ENCODE measurements around the gene RNF115. TPM values are rescaled to one million over a fixed set of nuclear protein-coding genes. Genes with fewer than 3 reads are reported as not detected.

The RNF115 gene
- polyA plus RNA-seq, 2 of the 4 experiments (the other 2 are of a cell fraction), result 8.5 to 18.8 TPM

DNA sequence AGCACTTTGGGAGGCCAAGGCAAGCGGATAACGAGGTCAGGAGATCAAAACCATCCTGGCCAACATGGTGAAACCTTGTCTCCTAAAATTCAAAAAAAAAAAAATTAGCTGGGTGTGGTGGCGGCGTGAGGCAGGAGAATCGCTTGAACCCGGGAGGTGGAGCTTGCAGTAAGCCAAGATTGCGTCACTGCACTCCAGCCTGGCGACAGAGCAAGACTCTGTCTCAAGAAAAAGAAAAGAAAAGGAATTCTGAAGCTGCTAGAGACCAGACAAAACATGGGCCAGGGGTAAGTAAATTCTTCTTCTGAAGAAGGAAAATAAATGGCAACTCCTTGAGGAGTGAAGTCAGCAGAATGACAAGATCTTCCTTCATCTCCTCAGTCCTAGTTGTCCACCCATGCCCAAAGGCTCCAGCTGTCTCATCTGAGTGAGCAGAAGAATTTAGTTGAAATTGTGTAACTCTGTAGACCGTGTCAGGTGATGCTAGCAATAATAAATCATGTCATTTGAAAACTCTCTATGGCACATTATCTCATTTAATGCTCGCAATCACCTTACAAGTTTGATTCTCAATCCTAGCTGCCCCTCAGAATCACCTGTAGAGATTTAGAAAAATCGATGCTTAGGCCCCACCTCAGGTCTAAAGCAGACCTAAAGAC is 131.0 kb downstream of the RNF115 start:
- no peak overlapping the region for H3K4me2 ChIP-seq

DNA sequence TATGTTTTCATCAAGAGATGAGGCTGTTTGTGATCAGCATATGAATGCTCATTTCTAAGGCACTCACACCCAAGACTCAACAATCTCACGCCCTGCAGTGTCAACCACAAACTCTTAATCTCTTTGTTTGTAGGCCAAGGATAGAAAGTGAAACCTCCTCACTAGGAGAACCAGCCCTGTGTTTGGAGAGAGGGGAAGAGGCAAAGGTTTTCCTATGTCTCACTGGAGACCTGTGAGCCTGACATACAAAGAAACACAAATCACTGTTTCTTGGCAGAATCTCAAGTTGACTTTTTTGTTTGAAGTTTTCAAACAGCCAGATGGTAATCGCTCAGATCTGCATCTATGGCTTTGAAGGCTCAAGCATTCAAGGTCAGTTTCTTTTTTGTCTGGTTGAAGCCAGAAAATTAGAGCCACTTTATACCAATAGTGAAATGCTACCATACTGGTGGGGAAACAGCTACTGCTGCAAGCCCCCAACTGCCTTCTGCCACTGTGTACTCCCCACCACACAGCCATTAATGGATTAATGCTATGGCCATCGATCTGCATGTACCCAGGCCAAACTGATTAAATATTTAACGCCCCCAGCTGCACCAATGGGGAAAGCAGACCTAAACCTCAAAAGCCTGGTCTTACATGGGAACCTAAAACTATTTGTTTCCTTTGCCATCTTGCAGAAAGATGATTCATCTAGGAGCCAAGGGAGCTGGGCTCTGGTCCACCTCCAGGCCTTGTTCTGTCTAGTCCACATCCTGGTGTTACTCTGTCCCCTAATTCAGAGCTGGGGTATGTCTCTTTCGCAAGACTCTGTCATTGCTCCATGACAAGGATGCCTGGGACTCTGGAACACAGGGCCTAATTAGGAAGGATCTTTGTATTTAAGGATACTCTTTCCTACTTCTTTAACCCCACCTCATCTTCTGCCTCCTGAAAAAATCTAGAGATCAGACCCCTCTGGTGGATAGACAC is 133.0 kb downstream of the RNF115 start:
- Histone ChIP-seq H3K4me1 (peaks cover 14% of the 10 kb centered on the region), H3K27ac (peak overlapping the region in 1 of 2 experiments; percentile 36; a peak in 1 of 6 replicates), H3K4me3 (no peak overlapping the region), H3K4me2 (peak overlapping the region; percentile 48), H3K9me3 (no peaks in the 10 kb centered on the region)
- FAIRE-seq, result no peak
- 58% methylated on average over 5 of the region's 5 CpGs for WGBS (ENCODE audit: missing lambda C conversion rate)
- POLR2A ChIA-PET, result no interaction called here
- DNase-seq (ENCODE audit: low read depth in 1 of 2, low spot score in 1 of 2), result no peak
- peak; percentile 39 to 48; a peak in 2 of 6 replicates for ATAC-seq
- CTCF ChIA-PET, result interaction anchor here (1.4 to 3.5 kb wide), 3 partner anchors 23 to 30 kb away, joined by 3 to 21 read pairs (median 15); partner anchors contain the start of gene CD160
- TF ChIP-seq MYC (IDR thresholded peaks at IDR 0.05; ENCODE audit: borderline replicate concordance, low read length) (no peak), JUN (IDR thresholded peaks at IDR 0.05) (no peak), CEBPB (IDR thresholded peaks at IDR 0.05) (peak; percentile 9 to 67; a peak in 3 of 4 replicates), RNF2 (IDR thresholded peaks at IDR 0.05; ENCODE audit: borderline replicate concordance, low read depth) (no peak), ESRRA (IDR thresholded peaks at IDR 0.05; ENCODE audit: borderline replicate concordance, low read length) (no peak)
- TF ChIP-seq, protein P1, sequence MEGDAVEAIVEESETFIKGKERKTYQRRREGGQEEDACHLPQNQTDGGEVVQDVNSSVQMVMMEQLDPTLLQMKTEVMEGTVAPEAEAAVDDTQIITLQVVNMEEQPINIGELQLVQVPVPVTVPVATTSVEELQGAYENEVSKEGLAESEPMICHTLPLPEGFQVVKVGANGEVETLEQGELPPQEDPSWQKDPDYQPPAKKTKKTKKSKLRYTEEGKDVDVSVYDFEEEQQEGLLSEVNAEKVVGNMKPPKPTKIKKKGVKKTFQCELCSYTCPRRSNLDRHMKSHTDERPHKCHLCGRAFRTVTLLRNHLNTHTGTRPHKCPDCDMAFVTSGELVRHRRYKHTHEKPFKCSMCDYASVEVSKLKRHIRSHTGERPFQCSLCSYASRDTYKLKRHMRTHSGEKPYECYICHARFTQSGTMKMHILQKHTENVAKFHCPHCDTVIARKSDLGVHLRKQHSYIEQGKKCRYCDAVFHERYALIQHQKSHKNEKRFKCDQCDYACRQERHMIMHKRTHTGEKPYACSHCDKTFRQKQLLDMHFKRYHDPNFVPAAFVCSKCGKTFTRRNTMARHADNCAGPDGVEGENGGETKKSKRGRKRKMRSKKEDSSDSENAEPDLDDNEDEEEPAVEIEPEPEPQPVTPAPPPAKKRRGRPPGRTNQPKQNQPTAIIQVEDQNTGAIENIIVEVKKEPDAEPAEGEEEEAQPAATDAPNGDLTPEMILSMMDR (IDR thresholded peaks at IDR 0.05), result no peak

More for the DNA sequence above, 131.0 kb downstream of the RNF115 start:
- H3K9me3 ChIP-seq, result no peaks in the 10 kb centered on the region
- no peak overlapping the region for H3K4me3 ChIP-seq
- H3K4me1 ChIP-seq, result peaks cover 14% of the 10 kb centered on the region
- DNase-seq (ENCODE audit: low read depth in 1 of 2, low spot score in 1 of 2) (no peak), ATAC-seq (no peak), FAIRE-seq (no peak)
- 85% methylated on average over 11 of the region's 11 CpGs for WGBS (ENCODE audit: missing lambda C conversion rate)
- POLR2A ChIA-PET, result no interaction called here
- H3K27ac ChIP-seq, result no peak overlapping the region
- CTCF ChIA-PET, result interaction anchor here (1.1 to 3.5 kb wide), 3 partner anchors 10 to 153 kb away, joined by 3 to 21 read pairs (median 3); partner anchors contain the start of genes CD160 and NUDT17
- TF ChIP-seq RCOR1 (IDR thresholded peaks at IDR 0.05; ENCODE audit: low read depth, low read length) (no peak), KDM5A (IDR thresholded peaks at IDR 0.05) (no peak), ZC3H11A (IDR thresholded peaks at IDR 0.05) (no peak), CBX2 (IDR thresholded peaks at IDR 0.05; ENCODE audit: borderline replicate concordance, low read depth) (no peak), HOXB13 (CRISPR knock-in tag; IDR thresholded peaks at IDR 0.05; ENCODE audit: low read depth) (no peak), NR3C1 (IDR thresholded peaks at IDR 0.05) (no peak), HOXA7 (CRISPR knock-in tag; IDR thresholded peaks at IDR 0.05) (no peak), SMC3 (IDR thresholded peaks at IDR 0.05) (no peak)
- TF ChIP-seq, protein P2, sequence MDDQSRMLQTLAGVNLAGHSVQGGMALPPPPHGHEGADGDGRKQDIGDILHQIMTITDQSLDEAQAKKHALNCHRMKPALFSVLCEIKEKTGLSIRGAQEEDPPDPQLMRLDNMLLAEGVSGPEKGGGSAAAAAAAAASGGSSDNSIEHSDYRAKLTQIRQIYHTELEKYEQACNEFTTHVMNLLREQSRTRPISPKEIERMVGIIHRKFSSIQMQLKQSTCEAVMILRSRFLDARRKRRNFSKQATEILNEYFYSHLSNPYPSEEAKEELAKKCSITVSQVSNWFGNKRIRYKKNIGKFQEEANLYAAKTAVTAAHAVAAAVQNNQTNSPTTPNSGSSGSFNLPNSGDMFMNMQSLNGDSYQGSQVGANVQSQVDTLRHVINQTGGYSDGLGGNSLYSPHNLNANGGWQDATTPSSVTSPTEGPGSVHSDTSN (IDR thresholded peaks at IDR 0.05), result no peak
- TF ChIP-seq, protein P3, sequence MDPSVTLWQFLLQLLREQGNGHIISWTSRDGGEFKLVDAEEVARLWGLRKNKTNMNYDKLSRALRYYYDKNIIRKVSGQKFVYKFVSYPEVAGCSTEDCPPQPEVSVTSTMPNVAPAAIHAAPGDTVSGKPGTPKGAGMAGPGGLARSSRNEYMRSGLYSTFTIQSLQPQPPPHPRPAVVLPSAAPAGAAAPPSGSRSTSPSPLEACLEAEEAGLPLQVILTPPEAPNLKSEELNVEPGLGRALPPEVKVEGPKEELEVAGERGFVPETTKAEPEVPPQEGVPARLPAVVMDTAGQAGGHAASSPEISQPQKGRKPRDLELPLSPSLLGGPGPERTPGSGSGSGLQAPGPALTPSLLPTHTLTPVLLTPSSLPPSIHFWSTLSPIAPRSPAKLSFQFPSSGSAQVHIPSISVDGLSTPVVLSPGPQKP (IDR thresholded peaks at IDR 0.05; ENCODE audit: low read depth, low read length), result no peak
- TF ChIP-seq, protein P4, sequence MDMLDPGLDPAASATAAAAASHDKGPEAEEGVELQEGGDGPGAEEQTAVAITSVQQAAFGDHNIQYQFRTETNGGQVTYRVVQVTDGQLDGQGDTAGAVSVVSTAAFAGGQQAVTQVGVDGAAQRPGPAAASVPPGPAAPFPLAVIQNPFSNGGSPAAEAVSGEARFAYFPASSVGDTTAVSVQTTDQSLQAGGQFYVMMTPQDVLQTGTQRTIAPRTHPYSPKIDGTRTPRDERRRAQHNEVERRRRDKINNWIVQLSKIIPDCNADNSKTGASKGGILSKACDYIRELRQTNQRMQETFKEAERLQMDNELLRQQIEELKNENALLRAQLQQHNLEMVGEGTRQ (IDR thresholded peaks at IDR 0.05), result no peak

All from A549 (cell line).